HL-60/S4 treated with retinoic acid at 250 ng/mL for 4 days and 3 days (cell line): ENCODE results near the gene ATP2A2.
"Not testable (repeated sequence)": the region's sequence is repeated elsewhere in the genome, so short reads cannot be mapped to it uniquely, and the experiment has no call there.

Source experiments
- in situ Hi-C: fragments of 300-500 bp; cut with MboI; formaldehyde crosslinking; loops from 2 replicates; pipeline ENCODE4 v1.7.0; 2022; ENCODE audit warnings: low sequenced_read_pairs

ATP2A2 gene

DNA sequence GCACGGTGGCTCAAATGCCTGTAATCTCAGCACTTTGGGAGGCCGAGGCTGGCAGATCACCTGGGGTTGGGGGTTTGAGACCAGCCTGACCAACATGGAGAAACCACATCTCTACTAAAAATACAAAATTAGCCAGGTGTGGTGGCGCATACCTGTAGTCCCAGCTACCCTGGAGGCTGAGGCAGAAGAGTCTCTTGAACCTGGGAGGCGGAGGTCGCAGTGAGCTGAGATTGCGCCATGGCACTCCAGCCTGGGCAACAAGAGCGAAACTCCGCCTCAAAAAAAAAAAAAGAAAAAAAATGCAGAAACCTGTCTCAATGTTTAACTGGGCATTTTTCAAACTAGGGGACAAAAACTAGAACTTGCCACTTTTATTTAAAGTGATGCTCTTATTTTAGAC, 59.2 kb downstream of the ATP2A2 start:
- in situ Hi-C loops, result not testable (repeated sequence)

- in situ Hi-C loops, result no loop called here
Observed at GRCh38 chr12:110340706-110341105, 59.7 kb downstream of the ATP2A2 start.

DNA sequence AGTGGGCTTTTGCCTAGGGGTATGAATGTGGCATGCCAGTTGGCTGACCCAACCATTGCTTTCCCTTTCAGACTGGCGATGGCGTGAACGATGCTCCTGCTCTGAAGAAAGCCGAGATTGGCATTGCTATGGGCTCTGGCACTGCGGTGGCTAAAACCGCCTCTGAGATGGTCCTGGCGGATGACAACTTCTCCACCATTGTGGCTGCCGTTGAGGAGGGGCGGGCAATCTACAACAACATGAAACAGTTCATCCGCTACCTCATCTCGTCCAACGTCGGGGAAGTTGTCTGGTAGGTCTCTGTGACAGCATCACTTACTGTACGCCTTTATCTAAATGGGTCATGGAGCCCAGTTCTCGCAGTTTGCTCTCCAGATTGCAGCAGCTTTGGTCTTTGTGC, 61.1 kb downstream of the ATP2A2 start:
- in situ Hi-C loops, result no loop called here

DNA sequence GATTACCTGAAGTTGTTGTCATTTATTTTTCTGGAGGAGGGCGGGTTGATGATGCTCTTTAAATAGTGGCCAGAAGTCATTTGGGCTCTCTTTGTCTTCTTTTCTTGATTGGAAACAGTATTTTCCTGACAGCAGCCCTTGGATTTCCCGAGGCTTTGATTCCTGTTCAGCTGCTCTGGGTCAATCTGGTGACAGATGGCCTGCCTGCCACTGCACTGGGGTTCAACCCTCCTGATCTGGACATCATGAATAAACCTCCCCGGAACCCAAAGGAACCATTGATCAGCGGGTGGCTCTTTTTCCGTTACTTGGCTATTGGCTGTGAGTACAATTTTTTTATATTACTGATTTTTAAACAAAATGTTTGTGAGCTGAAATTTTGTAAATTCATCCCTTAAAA, 62.1 kb downstream of the ATP2A2 start:
- in situ Hi-C loops, result no loop called here

DNA sequence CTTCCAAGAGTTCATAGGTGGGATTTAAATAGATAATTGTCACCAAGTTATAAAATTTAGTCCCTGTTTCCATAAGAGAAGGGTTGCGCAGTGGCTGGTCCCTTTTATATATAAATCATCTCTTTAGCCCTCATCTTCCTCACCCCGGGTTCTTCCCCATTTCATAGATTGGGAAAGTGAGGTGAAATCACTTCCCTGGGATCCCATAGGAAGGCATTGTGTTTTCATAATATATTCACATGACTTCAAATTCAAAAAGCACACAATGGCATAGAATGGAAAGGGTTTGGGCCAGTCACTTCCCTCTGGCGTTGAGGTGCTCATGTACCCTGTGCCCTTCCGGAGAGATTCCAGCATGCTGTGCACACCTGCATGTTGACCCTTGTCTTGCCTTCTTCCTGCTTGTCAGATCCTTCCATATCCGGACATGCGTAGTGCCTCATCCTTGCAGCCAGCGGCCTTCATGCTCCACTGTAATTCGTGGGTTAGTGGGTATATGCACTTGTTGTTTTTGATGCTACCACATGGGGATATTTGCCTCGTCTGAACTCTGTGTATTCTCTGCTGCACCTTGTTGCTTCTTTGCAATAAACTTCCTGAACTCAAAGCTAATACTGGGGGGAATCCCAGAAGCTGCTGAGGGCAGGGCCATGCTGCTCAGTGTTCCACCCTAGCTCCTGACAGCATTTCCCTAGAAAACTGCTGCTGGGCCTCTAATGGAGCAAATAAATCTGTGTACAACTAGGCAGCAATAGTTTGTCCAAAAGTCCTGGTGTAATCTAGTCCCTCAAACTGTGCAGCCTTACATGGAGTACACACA, 62.9 kb downstream of the ATP2A2 start:
- in situ Hi-C loops, result no loop called here

GRCh38 chr12:110344657-110345056, 63.6 kb downstream of the ATP2A2 start:
- in situ Hi-C loops, result no loop called here

DNA sequence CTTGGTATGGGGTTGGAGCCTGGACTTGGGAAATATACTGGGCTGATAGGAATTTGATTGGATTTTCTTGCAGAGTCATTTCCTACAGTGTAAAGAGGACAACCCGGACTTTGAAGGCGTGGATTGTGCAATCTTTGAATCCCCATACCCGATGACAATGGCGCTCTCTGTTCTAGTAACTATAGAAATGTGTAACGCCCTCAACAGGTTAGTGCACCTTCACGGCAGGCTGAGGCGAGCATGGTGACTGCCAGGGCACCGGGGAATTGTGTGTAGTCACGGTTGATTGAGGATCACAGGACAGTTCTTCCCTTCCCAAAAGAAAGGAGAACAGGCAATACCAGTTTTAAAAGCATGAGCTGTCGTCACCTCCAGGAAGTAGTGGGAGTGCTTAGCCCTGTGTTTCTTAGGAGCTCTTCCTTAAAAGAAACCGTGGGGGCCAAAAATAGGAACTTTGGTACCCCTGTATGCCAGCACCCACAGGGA, 64.2 kb downstream of the ATP2A2 start:
- in situ Hi-C loops, result no loop called here

- in situ Hi-C loops, result no loop called here
Observed at GRCh38 chr12:110345963-110346362, 64.9 kb downstream of the ATP2A2 start.

DNA sequence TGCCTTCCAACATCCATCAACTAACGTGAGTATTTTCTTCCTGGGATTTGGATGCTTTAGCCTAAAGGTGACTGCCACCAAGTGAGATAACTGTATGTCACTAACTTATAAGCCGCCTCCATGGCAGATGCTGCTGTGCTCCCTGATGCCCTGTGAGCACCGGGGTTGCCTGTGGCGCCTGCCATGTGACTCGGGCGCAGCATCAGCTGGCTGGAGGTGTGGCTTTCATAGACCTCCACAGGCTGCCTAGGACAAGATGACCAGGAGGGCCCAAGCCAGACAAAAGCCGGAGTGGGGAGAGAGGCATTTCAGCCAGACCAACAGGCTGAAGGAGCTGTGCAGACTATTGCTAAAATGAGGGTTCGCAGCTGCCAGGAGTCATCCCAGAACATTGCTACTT, 66.7 kb downstream of the ATP2A2 start:
- in situ Hi-C loops, result no loop called here

DNA sequence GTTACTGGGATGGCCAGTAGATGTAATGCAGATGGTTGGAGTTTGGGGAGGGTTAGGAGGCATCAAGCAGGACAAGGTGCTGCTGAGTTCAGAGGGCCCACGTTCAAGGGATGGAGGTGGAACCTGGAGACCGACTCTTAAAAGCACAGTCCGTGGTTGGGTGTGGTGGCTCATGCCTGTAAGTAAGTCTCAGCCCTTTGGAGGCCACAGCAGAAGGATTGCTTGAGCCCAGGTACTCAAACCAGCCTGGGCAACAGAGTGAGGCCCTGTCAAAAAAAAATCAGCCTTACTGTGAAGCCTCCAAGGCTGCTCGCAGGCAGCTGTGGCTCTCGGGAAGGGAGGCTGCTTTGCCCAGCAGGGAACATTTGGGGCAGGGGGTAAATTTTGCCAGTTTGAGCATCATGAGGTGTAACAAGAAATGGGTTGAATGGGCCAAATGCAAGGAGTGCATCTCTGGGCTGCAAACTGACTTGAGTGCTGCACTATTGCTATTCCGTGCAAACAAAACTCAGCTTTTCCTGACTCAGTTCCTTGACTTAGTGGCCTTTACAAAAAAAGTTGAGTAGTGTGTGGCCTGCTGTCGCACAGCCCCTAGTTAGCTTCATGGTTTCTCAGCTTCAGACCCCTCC, 67.5 kb downstream of the ATP2A2 start:
- in situ Hi-C loops, result no loop called here

- in situ Hi-C loops, result no loop called here
Observed at GRCh38 chr12:110349096-110349495, 68.0 kb downstream of the ATP2A2 start.

DNA sequence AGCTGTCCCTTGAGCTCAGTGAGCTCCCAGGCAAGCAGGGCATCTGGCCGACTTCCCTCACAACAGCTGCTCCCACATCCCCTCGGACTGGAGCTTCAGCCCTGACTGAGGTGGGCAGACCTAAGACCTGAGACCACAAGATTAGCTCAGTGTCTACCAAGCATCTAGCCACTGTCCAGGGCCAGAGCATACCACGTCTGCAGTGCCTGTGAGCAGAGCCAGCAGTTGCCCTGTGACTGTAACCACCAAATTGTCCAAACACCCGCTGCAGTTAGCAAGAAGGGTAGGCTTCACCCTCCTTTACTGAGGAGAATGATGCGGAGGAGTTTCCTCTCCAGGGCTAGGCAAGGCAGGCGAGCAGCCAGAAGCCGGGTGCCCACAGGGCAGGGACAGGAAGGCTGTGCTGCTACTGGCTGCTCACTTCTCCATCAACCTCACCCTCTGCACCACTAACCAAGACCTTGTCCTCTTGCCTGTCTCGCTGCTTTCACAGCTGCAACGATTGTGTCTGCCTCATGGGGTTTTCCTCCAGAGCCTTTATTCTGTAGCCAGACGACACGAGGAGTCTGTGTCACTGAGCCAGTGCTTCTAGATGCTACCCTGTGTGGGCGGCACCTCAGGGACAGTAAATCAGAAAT, 68.6 kb downstream of the ATP2A2 start:
- in situ Hi-C loops, result no loop called here

GRCh38 chr12:110351119-110351518, 70.1 kb downstream of the ATP2A2 start:
- in situ Hi-C loops, result no loop called here

DNA sequence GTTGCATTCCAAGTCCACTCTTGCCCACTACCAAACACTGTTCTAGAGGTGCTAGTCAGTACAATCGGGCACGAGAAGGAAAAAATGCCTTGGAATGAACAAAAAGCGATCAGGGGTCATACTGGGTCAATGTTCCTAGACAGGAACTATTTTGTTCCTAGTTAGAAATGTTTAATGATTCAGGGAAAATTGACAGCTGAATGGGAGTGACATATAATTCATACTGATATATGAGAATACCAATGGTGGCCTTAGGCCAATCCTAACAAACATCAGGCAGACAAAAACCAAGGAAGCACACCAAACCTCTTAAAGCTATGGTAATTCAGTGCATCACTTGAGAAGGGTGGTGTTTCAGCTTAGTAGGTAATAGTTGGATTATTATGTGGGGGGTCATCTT, 71.4 kb downstream of the ATP2A2 start:
- in situ Hi-C loops, result no loop called here

DNA sequence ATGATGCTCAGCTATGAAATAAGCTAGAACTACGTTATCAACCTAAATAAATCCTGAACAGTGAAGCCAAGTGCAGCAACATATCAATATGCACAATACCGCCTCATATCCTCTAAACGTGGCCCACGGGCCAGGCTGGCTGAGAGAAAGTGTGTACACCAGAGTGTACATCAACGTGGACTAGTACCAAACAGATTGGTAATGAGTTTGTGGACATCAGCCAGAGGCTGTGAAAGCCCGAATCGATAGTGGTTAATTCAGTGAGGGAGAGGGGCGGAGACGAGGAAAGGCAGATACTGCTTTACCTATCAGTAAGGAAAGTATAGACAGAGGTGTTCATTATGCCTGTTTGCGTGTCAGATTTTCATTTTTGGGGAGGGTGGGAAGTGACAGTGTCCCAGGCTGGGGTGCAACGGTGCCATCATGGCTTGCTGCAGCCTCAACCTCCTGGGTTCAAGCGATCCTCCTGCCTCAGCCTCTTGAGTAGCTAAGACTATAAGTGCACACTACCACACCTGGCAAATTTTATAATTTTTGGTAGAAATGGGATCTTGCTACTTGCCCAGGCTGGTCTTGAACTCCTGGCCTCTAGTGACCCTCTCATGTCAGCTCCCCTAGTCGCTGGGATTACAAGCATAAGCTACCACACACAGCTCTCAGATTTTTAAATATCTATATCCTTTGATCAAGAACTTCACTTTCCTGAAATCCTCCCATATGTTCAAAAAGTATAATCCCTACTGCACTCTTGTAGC, 72.3 kb downstream of the ATP2A2 start:
- in situ Hi-C loops, result no loop called here

- in situ Hi-C loops, result no loop called here
Observed at GRCh38 chr12:110354172-110354780, 73.2 kb downstream of the ATP2A2 start.

- in situ Hi-C loops, result no loop called here
Observed at GRCh38 chr12:110355073-110355472, 74.0 kb downstream of the ATP2A2 start.

GRCh38 chr12:110358384-110359097, 77.5 kb downstream of the ATP2A2 start:
- in situ Hi-C loops, result not testable (repeated sequence)

DNA sequence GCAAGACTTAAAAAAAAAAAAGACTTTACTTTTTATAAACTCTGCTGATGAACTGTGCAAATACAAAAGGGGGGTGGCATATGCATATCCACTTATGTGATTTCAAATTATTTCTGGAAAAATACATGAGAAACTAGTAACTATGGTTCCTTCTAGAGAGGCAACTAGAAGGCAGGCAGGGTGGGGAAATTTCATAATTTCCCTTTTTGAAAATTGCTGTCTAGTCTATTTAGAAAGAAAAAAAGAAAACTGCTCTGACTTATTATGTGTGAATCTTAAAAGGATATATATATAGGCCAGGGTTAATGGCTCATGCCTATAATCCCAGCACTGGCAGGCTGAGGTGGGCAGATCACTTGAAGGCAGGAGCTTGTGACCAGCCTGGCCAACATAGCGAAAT, 80.2 kb downstream of the ATP2A2 start:
- in situ Hi-C loops, result no loop called here
